Stimulated activated CD4-positive, alpha-beta T cell treated with anti-CD3 and anti-CD28 coated beads, Interleukin-2, amount 100 ng/mL, for 4 hours (primary cell): ENCODE data around the gene RFC4.
"Not testable (repeated sequence)": the region's sequence is repeated elsewhere in the genome, so short reads cannot be mapped to it uniquely, and the experiment has no call there.

Experiments
- DNase-seq: peaks from one replicate; pipeline ENCODE4 v3.0.0-alpha.2; 2020; ENCODE audit warnings: low read depth

RFC4 gene

GRCh38 chr3:186825294-186825821 lies 19.1 kb upstream of the RFC4 start:
- no peak for DNase-seq

DNA sequence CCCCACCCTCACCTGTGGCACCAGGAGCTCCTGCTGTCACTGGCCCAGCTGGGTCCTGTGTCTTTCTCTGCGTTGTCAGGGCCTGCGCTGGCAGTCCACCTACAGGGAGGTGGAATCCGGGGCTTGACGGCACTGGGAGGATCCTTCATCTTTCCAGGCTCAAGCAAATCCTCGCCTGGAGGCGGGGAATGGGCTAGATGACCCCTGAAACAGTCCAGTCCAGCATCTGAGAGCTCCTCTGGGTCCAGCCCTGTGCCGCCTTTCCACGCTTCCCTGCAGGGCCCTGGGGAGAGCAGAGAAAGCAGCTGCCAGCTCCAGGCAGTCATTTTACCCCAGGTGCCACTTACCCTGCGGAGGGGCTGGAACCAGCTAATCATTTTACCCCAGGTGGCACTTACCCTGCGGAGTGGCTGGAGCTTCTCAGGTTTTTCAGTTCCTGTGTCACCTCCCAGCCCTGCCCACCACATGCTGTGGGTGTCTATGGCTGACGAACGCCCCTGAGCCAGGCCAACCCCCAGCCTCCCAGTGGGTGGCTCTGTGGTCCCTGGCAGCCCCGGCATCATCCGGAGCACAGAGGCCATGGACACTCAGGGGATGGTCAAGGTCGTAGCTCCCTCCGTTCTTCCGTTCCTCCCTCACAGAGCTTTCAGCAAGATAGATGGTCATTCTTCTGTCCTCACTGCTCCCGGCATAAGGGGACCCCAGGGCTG lies 18.3 kb upstream of the RFC4 start:
- no peak for DNase-seq

GRCh38 chr3:186823386-186823785 lies 17.1 kb upstream of the RFC4 start:
- no peak for DNase-seq

GRCh38 chr3:186822388-186822759 lies 16.1 kb upstream of the RFC4 start:
- not testable (repeated sequence) for DNase-seq

GRCh38 chr3:186821429-186822387 lies 15.4 kb upstream of the RFC4 start:
- no peak for DNase-seq

DNA sequence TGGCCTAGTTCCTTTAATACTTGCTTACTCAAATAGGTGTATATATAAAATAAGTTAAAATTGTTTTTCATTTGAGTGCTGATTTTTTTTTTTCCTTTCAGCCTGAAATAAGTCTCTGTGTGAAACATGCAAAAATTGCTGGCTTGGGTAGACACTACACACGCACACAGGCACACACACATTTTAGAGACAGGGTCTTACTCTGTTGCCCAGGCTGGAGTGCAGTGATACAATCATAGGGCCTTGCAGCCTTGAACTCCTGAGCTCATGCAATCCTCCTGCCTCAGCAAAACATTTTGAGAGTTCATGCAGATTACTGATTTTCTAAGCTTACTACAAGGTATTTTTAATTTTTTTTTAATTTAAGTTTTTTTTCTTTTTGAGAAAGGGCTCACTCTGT lies 12.7 kb upstream of the RFC4 start:
- DNase-seq, result no peak

DNA sequence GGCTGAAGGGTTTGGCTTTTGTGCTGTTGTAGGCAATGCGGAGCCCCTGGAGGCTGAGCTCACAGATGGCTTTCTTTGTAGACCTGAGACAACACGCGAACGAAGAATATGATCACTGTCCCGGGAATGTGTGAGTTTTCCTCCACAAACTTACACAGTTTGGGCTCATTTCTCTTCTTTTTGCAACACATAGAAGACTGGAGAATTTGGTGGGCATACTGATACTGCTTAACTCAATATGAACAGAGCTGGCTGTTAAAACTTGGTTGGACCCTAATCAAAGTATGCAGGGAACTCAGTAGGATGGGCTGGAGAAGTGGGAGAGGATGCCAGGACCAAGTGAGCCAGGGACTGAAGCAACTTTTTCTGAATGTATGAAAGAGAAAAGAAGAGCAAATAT lies 12.2 kb upstream of the RFC4 start:
- DNase-seq, result no peak

DNA sequence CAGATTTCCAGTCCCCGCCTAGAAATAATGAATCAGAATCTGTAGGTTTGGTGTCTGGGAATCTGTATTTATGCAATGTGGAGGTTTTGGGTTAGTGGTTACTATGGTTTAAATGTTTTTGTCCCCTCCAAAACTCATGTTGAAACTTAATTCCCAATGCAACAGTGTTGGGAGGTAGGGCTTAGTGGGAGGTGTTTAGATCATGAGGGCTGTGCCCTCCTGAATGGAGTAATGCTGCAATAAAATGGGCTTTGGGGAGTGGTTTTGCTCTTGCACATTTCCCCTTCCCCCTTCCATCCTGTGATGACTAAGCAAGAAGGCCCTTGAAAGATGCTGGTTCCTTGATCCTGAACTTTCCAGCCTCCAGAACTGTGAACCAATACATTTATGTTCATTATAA lies 9.2 kb upstream of the RFC4 start:
- no peak for DNase-seq

GRCh38 chr3:186814100-186814499 lies 7.8 kb upstream of the RFC4 start:
- no peak for DNase-seq

GRCh38 chr3:186811313-186811712 lies 5.0 kb upstream of the RFC4 start:
- DNase-seq, result not testable (repeated sequence)

DNA sequence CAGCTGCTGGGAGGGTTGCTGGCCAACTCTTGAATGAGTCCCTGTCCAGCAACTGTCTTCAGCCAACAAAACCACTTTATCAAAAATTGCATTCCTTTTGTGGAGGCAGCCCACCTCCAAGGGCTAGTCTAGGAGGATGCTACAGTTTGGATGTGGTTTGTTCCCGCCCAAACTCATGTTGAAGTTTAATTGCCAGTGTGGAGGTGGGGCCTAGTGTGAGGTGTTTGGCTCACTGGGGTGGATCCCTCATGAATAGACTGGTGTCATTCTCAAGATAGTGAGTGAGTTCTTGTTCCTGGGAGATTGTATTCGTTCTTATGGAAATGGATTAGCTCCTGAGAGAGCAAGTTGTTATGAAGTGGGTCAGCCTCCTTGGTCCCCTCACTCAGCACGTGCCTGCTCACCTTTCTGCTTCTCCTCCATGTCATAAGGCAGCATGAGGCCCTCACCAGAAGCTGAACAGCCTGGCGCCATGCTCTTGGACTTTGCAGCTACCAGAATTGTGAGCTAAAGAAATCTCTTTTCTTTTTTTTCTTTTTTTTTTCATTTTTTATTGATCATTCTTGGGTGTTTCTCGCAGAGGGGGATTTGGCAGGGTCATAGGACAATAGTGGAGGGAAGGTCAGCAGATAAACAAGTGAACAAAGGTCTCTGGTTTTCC lies 4.2 kb upstream of the RFC4 start:
- DNase-seq, result no peak

DNA sequence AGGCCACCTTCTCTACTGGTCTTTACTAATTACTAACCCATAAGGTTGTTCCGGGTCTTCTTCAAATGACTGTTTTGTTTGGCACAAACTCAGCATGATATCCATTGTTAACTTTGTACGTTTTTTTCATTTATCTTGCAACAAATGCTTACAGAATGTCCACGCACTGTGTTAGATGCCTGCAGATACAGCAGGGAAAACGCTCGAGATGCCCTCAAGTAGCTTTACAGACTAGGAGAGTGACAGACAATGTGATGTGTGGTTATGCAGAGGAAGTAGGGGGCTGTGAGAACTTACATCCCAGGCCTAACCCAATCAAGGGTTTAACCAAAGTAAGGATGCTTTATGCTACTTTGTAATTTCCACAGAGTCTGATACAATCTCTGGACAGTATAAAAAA lies 949 bp upstream of the RFC4 start:
- DNase-seq, result no peak

DNA sequence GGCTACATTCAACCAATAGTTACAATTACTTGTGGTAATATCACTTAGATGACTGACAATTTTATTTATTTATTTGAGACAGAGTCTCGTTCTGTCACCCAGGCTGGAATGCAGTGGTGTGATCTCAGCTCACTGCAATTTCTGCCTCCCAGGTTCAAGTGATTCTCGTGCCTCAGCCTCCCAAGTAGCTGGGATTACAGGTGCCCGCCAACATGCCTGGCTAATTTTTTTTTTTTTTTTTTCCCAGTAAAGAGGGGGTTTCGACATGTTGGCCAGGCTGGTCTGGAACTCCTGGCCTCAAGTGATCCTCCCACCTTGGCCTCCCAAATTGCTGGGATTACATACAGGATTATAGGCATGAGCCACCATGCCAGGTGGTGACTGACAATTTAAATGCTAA lies 2.8 kb downstream of the RFC4 start:
- DNase-seq, result not testable (repeated sequence)

GRCh38 chr3:186802701-186803100 lies 3.6 kb downstream of the RFC4 start:
- DNase-seq, result no peak

DNA sequence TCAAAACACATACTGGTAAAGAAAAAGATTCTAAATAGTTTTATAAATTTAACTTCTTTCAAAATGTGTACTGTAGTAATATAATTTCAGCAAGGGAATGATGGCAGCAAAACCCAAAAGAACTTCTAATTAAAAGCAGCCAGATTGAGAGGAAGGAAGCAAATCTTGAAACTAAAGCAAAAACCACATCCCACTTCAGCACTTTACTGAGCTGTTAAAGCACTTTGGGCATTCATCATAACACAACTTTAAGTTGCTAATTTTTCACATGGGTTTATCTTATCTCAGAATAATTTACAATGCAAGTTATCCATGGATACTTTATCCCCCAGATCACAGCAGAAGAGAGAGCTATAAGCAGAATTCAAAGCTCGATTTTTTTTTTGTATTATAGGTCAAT lies 6.0 kb downstream of the RFC4 start:
- no peak for DNase-seq

DNA sequence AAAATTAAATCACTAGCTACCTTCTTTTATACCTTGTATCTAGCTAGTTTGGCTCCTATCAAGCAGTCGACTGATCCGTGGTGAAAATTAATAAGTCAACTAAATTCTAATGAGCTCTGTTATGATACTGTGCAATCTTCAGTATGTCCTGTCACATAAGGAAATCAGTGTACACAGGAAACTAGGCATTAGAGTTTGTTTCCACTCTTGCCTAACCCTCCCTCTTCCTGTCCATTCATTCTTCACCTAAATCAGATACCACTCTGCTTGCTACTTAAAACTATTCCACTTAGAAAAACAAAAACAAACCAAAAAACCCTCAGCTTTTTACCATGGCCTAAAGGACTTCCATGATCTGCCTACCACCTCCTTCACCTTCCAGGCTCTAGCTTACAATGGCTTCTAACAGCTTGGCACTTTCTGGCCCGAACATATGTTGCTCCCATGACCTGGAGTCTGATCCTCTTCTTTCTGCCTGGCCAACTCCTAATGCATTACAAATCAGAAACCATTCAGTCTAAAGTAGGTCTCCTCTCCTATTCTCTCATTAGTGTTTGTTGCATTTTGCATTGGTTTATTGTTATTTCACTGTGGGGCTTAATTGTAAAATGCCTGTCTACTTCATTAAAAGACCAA lies 7.9 kb downstream of the RFC4 start:
- DNase-seq, result no peak

- no peak for DNase-seq
Observed at GRCh38 chr3:186790261-186790981, 15.9 kb downstream of the RFC4 start.

GRCh38 chr3:186789554-186790260 lies 16.6 kb downstream of the RFC4 start:
- no peak for DNase-seq

DNA sequence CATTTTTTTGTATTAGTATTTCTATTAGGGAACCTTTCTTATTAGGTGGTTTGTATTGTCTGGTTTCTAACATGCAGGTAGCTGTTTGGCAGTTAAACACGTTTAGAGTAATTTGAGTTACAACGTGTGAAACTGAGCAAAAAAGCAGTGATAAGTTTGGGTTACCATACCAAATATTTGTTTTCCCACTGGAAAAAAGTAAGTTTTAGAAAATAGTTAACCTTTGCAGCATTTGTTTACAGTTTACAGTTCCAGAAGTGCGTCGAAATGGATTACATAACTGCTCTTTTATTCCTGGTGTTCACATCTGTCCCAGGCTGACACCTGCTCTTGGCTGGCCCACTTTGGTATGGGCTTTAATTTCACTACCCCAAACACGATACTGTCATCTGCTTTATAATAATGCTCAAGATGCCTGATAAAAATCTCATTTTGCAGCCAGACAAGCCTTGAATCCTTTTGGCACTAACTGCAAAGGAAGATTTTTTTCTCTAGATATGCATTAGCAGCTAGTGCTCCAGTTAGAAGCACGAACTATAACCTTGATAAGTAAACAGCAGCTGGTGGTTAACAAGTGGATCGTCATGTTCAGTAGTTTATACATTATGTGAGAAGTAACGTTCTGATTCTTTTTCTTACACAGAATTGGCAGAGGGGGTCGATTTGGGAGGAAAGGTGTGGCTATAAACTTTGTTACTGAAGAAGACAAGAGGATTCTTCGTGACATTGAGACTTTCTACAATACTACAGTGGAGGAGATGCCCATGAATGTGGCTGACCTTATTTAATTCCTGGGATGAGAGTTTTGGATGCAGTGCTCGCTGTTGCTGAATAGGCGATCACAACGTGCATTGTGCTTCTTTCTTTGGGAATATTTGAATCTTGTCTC lies 17.6 kb downstream of the RFC4 start:
- no peak for DNase-seq
